Type B pancreatic cell (in vitro differentiated cells): ENCODE measurements around the gene BHLHA15. TPM values are rescaled to one million over a fixed set of nuclear protein-coding genes. Genes with fewer than 3 reads are reported as not detected.

Experiments
- DNase-seq: peaks from one replicate; pipeline ENCODE4 v3.0.0; 2021; ENCODE audit warnings: mixed read lengths; ENCODE audit not compliant: unreplicated experiment; ENCODE audit errors: extremely low spot score
- H3K27ac Mint-ChIP-seq: 2 replicates; pipeline ENCODE4 v1.8.0; 2021; ENCODE audit warnings: mild to moderate bottlenecking, mixed read lengths
- H3K27me3 Mint-ChIP-seq: 2 replicates; pipeline ENCODE4 v1.8.0; 2021; ENCODE audit warnings: mixed read lengths
- H3K36me3 Mint-ChIP-seq: 2 replicates; pipeline ENCODE4 v1.8.0; 2021; ENCODE audit warnings: mixed read lengths
- H3K4me1 Mint-ChIP-seq: one replicate; pipeline ENCODE4 v1.8.0; 2021; ENCODE audit warnings: mixed read lengths; ENCODE audit not compliant: unreplicated experiment
- H3K4me3 Mint-ChIP-seq: 2 replicates; pipeline ENCODE4 v1.8.0; 2021; ENCODE audit warnings: mild to moderate bottlenecking, mixed read lengths
- H3K9me3 Mint-ChIP-seq: 2 replicates; pipeline ENCODE4 v1.8.0; 2021; ENCODE audit warnings: mixed read lengths
- CTCF ChIP-seq: fragments of 200-600 bp; sonication (generic); conservative IDR thresholded peaks from 2 replicates; pipeline ENCODE4 v1.5.0; 2021; ENCODE audit warnings: antibody characterized with exemption, mild to moderate bottlenecking
- total RNA-seq: library from RNA; stranded (reverse); gene quantifications from 2 replicates; pipeline ENCODE4 v1.2.1, GENCODE V29; 2021; ENCODE audit warnings: low replicate concordance

Gene BHLHA15
- total RNA-seq, 1 donor from 2014 or later, result 0.46 TPM

GRCh38 chr7:98242934-98243333, 31.7 kb downstream of the BHLHA15 start:
- no peak for DNase-seq
- Mint-ChIP-seq H3K27me3 (no peaks in the 10 kb centered on the region), H3K27ac (no peak overlapping the region), H3K9me3 (no peaks in the 10 kb centered on the region), H3K4me3 (no peak overlapping the region), H3K36me3 (peaks cover 4% of the 10 kb centered on the region), H3K4me1 (no peaks in the 10 kb centered on the region)
- TF ChIP-seq CTCF, result no peak

GRCh38 chr7:98244871-98245270, 33.6 kb downstream of the BHLHA15 start:
- no peak for DNase-seq
- H3K4me1 Mint-ChIP-seq, result peaks cover 3% of the 10 kb centered on the region
- TF ChIP-seq CTCF, result no peak

GRCh38 chr7:98248156-98248555, 36.9 kb downstream of the BHLHA15 start:
- no peak overlapping the region for H3K4me3 Mint-ChIP-seq

More at GRCh38 chr7:98244871-98245270, 33.6 kb downstream of the BHLHA15 start:
- Mint-ChIP-seq H3K9me3 (no peaks in the 10 kb centered on the region), H3K36me3 (no peaks in the 10 kb centered on the region), H3K27me3 (no peaks in the 10 kb centered on the region), H3K27ac (no peak overlapping the region), H3K4me3 (no peak overlapping the region)

GRCh38 chr7:98249106-98249505, 37.9 kb downstream of the BHLHA15 start:
- Mint-ChIP-seq H3K27ac (peak overlapping the region; percentile 25), H3K36me3 (no peaks in the 10 kb centered on the region), H3K4me3 (peak overlapping the region; percentile 48), H3K27me3 (no peaks in the 10 kb centered on the region), H3K4me1 (peaks cover 13% of the 10 kb centered on the region), H3K9me3 (no peaks in the 10 kb centered on the region)
- TF ChIP-seq CTCF, result no peak
- no peak for DNase-seq

More at GRCh38 chr7:98248156-98248555, 36.9 kb downstream of the BHLHA15 start:
- no peak for TF ChIP-seq CTCF
- H3K36me3 Mint-ChIP-seq, result no peaks in the 10 kb centered on the region
- H3K4me1 Mint-ChIP-seq, result peaks cover 9% of the 10 kb centered on the region
- H3K9me3 Mint-ChIP-seq, result no peaks in the 10 kb centered on the region
- DNase-seq, result no peak
- no peaks in the 10 kb centered on the region for H3K27me3 Mint-ChIP-seq
- H3K27ac Mint-ChIP-seq, result no peak overlapping the region

- peak overlapping the region; percentile 94 for H3K4me3 Mint-ChIP-seq
- no peaks in the 10 kb centered on the region for H3K36me3 Mint-ChIP-seq
- peak overlapping the region; percentile 95 for H3K27ac Mint-ChIP-seq
- H3K4me1 Mint-ChIP-seq, result peaks cover 13% of the 10 kb centered on the region
- no peak for TF ChIP-seq CTCF
- H3K9me3 Mint-ChIP-seq, result no peaks in the 10 kb centered on the region
- DNase-seq, result no peak
- H3K27me3 Mint-ChIP-seq, result no peaks in the 10 kb centered on the region
Measured at GRCh38 chr7:98250789-98251188, 39.5 kb downstream of the BHLHA15 start.

- DNase-seq, result no peak
- H3K4me3 Mint-ChIP-seq, result peak overlapping the region; percentile 94
- peaks cover 13% of the 10 kb centered on the region for H3K4me1 Mint-ChIP-seq
- no peaks in the 10 kb centered on the region for H3K36me3 Mint-ChIP-seq
- H3K27ac Mint-ChIP-seq, result peak overlapping the region; percentile 95
- TF ChIP-seq CTCF, result no peak
- no peaks in the 10 kb centered on the region for H3K27me3 Mint-ChIP-seq
- no peaks in the 10 kb centered on the region for H3K9me3 Mint-ChIP-seq
Measured at GRCh38 chr7:98251231-98251600, 40.0 kb downstream of the BHLHA15 start.
